GM21447 (cell line): ENCODE results near the gene POLR1C.
"Not testable (repeated sequence)": the region's sequence is repeated elsewhere in the genome, so short reads cannot be mapped to it uniquely, and the experiment has no call there.

Source experiments
- ATAC-seq: cut with Tn5 transposase; IDR thresholded peaks from one replicate; pipeline ENCODE4 v1.9.1; 2021; ENCODE audit not compliant: unreplicated experiment

POLR1C gene

DNA sequence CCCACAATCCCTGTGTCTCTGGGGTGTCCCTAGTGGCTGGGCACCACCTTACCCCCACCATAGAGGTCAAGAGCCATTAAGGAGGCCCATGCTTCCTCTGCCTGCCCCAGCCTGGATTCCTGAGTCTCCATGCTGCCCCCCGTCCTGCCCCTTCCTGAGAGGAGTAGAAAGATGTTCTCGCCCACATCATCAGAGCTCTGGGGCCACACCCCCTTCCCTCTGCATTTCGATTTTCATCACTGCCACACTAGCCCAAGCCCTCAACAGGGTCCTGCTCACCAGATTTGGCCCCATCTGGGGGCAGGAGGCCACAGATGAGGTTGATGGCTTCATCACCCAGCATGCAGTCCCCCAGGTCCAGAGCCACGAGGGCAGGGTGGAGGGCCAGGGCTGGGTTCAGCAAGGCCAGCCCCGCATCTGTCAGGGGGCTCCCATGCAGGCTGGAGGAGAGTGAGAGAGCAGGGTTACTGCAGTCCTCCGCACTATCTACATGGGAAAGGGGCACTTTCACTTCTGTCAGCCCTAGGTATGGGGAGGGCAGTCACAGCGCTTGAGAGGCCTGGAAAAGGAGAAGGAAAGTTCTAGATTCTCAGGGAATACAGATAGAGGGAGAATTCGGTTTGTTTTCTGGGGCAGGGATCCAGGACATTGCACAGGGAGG is 8.3 kb upstream of the POLR1C start:
- no peak for ATAC-seq

DNA sequence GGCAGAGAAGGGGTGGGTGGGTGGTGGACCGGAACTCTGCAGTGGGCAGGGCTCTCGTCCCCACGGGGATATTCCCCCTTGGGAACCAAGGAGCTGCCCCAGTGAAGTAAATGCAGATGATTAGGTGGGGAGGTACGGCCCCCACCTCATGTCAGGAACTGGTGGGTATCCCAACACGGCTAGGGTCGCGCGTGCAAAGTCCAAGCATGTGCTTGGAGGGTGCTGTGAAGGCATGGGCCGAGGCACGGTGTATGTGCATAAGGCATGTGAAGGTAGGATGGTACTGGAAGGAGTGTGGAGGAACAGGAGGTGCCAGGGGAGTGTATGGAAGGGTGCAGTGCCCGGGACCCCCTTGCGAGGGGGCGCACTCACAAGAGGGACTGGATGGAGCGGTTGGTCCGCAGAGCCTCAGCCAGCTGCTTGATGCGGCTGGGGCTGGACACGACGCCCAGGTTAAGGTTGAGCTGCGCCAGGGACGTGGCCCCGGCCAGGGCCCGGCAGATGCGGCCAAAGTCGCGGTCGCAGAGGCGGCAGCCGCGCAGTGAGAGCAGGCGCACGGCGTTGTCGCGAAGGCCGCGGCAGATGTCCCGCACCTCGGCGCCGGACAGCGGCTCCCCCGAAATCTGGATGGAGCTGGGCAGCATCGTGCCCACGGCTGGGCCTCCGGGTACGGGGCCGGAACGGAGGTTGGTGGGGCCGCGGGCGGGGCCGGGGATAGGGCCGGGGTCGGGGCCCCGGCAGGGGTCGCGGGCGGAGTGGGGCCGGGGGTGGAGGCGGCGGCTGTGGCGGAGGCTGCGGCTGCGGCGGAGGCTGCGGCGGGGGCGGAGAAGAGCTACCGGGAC is 7.5 kb upstream of the POLR1C start:
- no peak for ATAC-seq

DNA sequence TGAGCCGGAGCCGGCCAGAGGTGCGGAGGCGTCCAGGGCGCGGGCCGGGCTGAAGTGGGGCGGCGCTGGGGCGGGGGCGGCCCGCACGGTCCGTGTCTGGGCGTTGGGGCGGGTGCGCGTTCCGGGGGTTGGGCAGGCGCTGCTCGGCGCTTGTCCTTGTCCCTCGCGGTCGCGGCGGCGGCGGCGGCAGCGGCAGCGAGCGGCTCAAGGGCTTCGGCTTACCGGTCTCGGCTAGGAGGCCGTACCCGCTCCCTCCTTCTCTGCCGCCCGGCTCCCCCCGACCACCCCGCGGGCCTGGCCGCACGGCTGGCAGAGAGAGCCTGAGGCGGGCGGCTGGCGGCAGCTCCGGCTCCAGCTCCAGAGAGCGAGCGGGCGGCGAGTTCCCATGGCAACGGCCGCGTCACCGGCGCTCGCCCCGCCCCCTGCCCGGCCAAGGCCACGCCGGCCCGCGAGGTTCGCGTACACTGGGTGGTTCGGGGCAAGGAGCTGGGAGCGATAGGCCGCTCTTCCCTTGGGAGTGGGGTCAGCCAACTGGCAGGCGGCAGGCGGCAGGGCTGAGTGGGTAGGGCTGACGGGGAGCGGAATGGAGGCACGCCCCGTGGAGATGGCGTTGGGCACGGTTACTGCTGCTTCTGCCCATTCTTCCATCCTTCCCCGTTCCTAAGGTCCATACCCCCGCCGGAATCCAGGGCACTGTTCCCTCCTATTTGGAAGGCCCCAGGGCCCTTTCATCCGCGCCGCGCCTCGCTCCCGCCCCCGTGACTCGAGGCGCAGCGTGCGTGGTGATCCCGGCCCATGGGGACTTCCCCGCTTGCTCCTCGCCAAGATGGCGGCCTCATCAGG is 6.7 kb upstream of the POLR1C start, which contains the start of gene LRRC73:
TSS of gene LRRC73 (minus strand) at position 363 of the 843 bp plus-strand sequence. CDS start 561 bp downstream, outside the sequence.
- ATAC-seq = peak; percentile 52

- ATAC-seq = no peak
Measured at GRCh38 chr6:43510827-43511163, 6.1 kb upstream of the POLR1C start.

GRCh38 chr6:43511824-43512415 is 5.0 kb upstream of the POLR1C start:
- ATAC-seq = no peak

DNA sequence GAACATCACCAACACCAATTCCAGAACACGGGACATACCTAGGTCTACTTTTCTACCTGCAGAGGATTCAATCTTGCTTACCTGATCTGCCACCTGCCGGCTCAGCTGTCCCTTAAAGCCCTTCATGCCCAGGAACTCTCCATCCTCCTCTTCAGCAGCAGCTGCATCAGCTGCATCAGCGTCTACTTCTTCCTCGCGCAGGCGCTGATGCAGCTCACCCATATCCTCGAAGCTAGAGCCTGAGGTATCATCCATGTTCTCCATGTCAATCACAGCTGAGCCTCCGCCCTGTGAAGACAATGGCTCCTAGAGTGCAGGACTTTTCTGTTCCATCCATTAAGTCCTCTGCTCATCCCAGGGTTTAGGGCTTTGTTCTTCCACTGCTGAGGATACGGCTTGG is 1.1 kb upstream of the POLR1C start:
- no peak for ATAC-seq

DNA sequence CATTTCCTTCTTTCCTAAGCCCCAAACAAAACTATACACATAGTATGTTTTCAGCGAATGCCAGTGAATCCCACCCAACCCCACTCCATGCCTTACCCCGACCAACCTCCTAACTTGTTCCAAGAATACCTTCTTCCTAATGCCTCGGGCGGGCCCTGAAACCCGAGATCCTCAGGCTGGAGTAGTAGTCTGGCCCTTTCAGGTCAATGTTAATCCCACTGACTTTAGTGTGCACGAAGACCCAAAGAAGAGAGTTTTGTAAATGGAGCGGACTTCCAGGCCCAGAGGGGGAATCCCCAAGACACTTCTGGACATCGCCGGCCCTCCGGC is 557 bp upstream of the POLR1C start:
- peak; percentile 4 for ATAC-seq

DNA sequence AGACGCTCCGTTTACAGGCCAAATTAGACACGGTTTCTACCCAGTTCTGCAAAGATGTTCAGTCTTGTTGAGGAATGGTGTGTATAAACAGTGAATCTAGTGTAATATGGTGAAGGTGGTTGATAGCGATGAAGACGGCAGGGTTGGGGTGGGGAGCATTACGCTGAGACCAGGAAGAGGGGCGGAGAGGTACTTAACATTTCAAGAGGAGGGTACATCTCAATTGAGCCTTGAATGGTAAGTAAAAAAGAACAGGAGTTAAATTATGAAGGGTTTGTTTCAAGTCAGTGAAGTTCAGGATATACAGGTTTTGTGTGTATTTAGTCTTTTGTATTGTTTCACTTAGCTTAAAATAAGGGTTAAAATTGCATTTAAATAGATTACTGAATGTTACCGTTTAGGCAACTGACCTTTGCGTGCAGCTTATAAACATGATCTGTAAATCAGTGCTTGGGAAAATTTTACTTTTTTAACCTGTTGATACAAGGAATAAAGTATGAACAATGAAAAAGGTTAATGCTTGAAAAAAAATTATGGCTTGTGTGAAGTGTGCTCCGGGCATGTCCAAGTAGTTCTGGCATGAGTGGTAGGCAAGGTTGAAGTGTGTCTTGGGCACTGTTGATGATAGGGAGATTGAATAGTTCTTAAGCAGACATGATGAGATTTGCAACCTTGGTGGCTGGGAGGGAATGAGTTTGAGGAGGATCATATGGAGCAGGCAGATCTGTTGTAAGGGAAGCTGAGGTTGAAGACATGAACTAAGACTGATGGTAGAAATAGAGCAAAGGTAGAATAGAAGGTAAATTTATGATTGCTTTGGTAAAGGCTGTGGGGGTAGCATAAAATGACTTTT is 842 bp downstream of the POLR1C start:
- ATAC-seq = no peak

- no peak for ATAC-seq
Measured at GRCh38 chr6:43520097-43520496, 3.2 kb downstream of the POLR1C start.

GRCh38 chr6:43521836-43522235 is 4.9 kb downstream of the POLR1C start:
- ATAC-seq = no peak

DNA sequence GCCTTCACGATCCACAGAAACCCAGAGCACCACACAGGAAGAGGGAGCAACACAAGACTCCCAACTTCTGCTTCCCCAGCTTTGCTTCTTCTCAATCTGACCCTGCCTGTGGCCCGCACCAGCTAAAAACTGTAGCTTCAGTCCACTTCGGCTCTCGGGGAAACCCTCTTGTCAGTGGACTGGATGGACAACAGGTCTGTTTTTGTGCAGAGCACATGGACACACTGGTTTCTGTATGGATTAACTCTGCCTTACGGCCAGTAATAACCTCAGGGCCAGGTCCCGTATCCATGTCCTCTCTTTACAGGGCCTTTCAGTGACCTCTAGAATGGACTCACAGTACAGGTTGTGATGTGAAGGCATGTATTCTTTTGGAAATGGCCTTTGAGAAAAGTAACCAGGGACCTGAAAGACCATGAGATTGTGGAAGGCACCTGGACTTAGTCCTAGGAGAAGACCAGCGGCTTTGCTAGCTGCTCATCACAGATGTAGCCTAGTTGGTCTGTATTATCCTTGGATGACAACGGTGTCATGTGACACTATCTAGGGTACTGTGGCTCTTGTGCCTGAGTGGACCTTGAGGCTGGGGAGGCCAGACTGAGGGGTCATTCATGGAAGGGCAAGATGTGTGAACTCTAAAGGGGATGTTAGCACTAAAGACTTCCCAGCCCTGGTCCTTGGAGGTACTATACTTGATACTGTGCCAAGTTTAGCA is 5.8 kb downstream of the POLR1C start:
- ATAC-seq = no peak

- ATAC-seq = no peak
Measured at GRCh38 chr6:43523284-43523683, 6.4 kb downstream of the POLR1C start.

DNA sequence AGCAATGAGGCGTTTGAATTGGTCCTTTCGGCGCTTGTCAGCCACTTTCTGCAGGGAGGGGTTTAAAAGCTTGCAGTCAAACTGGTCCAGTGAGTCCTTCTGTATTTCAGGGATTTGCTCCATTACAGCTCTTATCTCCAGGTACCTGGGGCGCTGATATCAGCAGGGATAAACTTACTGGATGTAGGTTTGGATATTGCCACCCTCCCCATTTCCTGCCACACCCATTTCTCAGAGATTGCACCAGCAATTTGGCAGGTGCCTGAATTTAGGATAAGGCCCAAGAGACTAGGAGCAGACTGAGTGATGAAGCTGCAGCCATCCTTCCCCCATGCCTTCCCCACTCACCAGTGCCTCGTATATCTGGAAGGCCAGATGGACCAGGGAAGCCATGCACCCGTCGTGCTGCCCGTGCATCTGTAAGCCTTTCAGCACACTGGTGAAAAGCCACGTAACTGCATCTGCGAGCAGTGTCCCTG is 7.6 kb downstream of the POLR1C start:
- ATAC-seq = no peak

GRCh38 chr6:43532201-43532600 is 15.3 kb downstream of the POLR1C start:
- no peak for ATAC-seq

DNA sequence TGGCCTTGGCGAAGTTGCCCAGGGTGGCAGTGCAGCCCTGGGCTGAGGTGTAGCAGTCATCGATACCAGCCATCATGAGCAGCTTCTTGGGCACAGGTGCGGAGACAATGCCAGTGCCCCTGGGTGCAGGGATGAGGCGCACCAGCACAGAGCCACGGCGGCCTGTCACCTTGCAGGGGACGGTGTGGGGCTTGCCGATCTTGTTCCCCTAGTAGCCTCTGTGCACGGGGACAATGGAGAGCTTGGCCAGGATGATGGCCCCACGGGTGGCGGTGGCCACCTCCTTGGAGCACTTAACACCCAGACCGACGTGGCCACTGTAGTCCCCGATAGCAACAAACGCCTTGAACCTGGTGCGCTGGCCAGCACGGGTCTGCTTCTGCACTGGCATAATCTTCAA is 22.1 kb downstream of the POLR1C start:
- ATAC-seq = not testable (repeated sequence)

GRCh38 chr6:43539409-43539808 is 22.5 kb downstream of the POLR1C start:
- ATAC-seq = not testable (repeated sequence)

- no peak for ATAC-seq
Measured at GRCh38 chr6:43540507-43540906, 23.6 kb downstream of the POLR1C start.

DNA sequence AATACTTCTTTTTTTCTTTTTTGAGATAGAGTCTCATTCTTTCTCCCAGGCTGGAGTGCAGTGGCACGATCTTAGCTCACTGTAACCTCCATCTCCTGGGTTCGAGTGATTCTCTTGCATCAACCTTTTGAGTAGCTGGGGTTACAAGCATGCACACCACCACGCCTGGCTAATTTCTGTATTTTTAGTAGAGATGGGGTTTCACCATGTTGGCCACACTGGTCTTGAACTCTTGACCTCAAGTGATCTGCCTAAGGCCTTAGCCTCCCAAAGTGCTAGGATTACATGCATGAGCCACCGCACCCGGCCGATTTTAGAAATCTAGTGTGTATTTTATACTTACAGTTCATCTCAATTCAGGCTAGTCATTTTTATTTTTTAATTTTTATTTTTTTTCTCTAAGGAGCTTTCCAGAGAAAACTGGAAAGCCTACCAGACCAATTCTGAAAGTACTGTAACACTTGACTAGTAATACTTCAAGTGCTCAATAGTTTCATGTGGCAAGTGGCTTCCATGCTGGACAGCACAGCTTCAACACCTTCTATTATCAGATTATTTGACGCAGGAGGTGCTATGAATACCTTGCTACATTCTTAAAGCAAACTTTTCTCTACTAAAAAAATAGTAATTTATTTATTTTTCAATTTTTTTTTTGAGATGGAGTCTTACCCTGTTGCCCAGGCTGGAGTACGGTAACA is 25.0 kb downstream of the POLR1C start:
- no peak for ATAC-seq

DNA sequence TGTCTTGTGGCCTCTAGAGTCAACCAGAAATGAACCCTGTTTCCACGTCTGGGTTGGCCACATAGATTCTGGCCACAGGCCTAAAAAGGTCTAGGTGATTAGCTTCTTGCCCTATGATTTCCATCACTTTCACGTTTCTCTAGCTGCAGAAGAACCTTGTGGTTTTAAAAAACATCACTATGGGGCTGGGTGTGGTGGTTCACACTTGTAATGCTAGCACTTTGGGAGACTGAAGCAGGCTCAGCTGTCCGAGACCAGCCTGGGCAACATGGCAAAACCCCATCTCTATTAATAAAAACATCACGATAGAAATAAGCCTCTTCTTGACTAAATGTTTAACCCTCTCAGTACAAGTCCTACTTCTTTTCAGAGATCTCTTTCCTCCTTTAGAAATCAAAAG is 27.6 kb downstream of the POLR1C start:
- no peak for ATAC-seq
